ENCODE measurements around the gene HES4. TPM values are rescaled to one million over a fixed set of nuclear protein-coding genes. Genes with fewer than 3 reads are reported as not detected.

The HES4 gene
- total and polyA plus RNA-seq, 10 of the 15 experiments (the other 5 are each of a cell fraction or from before 2014, with no cell fraction given) = 0.44 to 1.7 (median 0.85) TPM; not detected in 5

GRCh38 chr1:981491-981954 lies 18.4 kb downstream of the HES4 start:
- no TSS peak for BruUV-seq (replicated peaks)
- Histone ChIP-seq H3K79me2 (ENCODE audit: control insufficient read depth, insufficient read depth, low read length) (no peaks in the 10 kb centered on the region), H3K4me2 (ENCODE audit: control insufficient read depth, insufficient read depth) (no peak overlapping the region), H3K36me3 (ENCODE audit: control insufficient read depth in 2 of 2, insufficient read depth in 2 of 2, low read length in 1 of 2) (no peaks in the 10 kb centered on the region), H3K4me1 (ENCODE audit: control insufficient read depth, insufficient read depth, low read length) (no peaks in the 10 kb centered on the region), H4K20me1 (ENCODE audit: control insufficient read depth, insufficient read depth) (no peaks in the 10 kb centered on the region), H3K27ac (ENCODE audit: control insufficient read depth, insufficient read depth) (no peak overlapping the region), H2AFZ (ENCODE audit: control insufficient read depth, low read depth, low read length) (no peak overlapping the region), H3K9me3 (replicated peaks; ENCODE audit: control insufficient read depth, insufficient read depth, low read length) (no peaks in the 10 kb centered on the region; the same call in 2 of the 3 replicates), H3K4me3 (no peak overlapping the region), H3K27me3 (replicated peaks in 1 of 2; ENCODE audit: control insufficient read depth in 2 of 2, insufficient read depth in 2 of 2, low read length in 1 of 2) (no peaks in the 10 kb centered on the region), H3K9ac (ENCODE audit: control insufficient read depth, insufficient read depth, low read length) (no peak overlapping the region)
- intact Hi-C loops (cut with micrococcal nuclease; ENCODE audit: unreplicated experiment) (no loop called here), in situ Hi-C loops (cut with MboI) (loop anchor here (5.0 kb wide), 1 partner anchor 81 kb away; no protein-coding TSS in a partner anchor)
- ATAC-seq = no peak
- WGBS (ENCODE audit: insufficient coverage, insufficient replicate concordance, low lambda C conversion rate, missing lambda C conversion rate) = 47% methylated on average over 20 of the region's 21 CpGs
- ChIA-PET POLR2A (interaction anchor here (0.8 kb wide), 2 partner anchors 15 to 32 kb away, joined by 3 read pairs; partner anchors contain the start of genes ISG15 and PLEKHN1), RAD21 (ENCODE audit: unreplicated experiment) (interaction anchor here (1.1 to 2.2 kb wide), 4 partner anchors 8 to 82 kb away, joined by 3 to 7 read pairs (median 5); partner anchors contain the start of gene ISG15), CTCF (interaction anchor here (1.6 to 8.0 kb wide), 5 partner anchors 11 to 82 kb away, joined by 4 to 56 read pairs (median 12); no protein-coding TSS in a partner anchor), SMC1A (ENCODE audit: uncharacterized antibody, unreplicated experiment) (interaction anchor here (0.7 to 2.2 kb wide), 4 partner anchors 11 to 228 kb away, joined by 3 to 5 read pairs (median 3); no protein-coding TSS in a partner anchor)
- no peak for DNase-seq (ENCODE audit: low read depth, low spot score)
- TF ChIP-seq ZBTB4 (CRISPR knock-in tag; IDR thresholded peaks at IDR 0.05) = no peak
- TF ChIP-seq CBX5 (IDR thresholded peaks at IDR 0.05; ENCODE audit: low read depth) = no peak
- TF ChIP-seq PBX3 (IDR thresholded peaks at IDR 0.05; ENCODE audit: insufficient replicate concordance, low read depth, low read length) = no peak
- no peak for TF ChIP-seq MEF2A (IDR thresholded peaks at IDR 0.05; ENCODE audit: insufficient read depth, low read depth, low read length)
- no peak for TF ChIP-seq STAT3 (IDR thresholded peaks at IDR 0.05; ENCODE audit: low read depth, low read length)
- TF ChIP-seq NFYB (IDR thresholded peaks at IDR 0.05; ENCODE audit: insufficient read depth, low read depth, low read length) = no peak
- TF ChIP-seq DPF2 (IDR thresholded peaks at IDR 0.05) = no peak
- FAIRE-seq = no peak

Data from GM12878 (cell line).